Measurements from ENCODE around the gene FUOM.

Gene FUOM

DNA sequence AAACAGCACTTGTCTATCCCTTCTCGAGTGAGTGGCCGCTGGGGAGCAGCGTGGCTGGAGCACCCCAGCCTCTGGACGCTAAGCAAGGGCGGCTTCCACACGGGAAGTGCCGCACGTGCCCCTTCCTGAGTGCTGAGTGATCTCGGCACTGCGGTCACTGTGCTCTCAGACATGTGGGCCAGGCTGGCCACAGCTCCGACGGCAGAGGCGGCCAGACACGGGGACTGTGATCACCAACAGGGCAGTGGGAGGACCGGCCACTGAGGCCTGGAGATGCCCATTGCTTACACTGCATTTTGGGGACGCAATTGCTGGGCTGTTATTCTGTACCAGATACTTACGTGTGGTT is 8.3 kb upstream of the FUOM start:
- DNase-seq, result no peak

GRCh38 chr10:133365461-133366129 is 7.8 kb upstream of the FUOM start:
- no peak for DNase-seq

- no peak for DNase-seq
Observed at GRCh38 chr10:133364645-133365431, 7.0 kb upstream of the FUOM start.

GRCh38 chr10:133362846-133363245 is 5.0 kb upstream of the FUOM start:
- no peak for DNase-seq

GRCh38 chr10:133361773-133362441 is 4.1 kb upstream of the FUOM start:
- no peak for DNase-seq

GRCh38 chr10:133361227-133361626 is 3.4 kb upstream of the FUOM start:
- DNase-seq, result no peak

DNA sequence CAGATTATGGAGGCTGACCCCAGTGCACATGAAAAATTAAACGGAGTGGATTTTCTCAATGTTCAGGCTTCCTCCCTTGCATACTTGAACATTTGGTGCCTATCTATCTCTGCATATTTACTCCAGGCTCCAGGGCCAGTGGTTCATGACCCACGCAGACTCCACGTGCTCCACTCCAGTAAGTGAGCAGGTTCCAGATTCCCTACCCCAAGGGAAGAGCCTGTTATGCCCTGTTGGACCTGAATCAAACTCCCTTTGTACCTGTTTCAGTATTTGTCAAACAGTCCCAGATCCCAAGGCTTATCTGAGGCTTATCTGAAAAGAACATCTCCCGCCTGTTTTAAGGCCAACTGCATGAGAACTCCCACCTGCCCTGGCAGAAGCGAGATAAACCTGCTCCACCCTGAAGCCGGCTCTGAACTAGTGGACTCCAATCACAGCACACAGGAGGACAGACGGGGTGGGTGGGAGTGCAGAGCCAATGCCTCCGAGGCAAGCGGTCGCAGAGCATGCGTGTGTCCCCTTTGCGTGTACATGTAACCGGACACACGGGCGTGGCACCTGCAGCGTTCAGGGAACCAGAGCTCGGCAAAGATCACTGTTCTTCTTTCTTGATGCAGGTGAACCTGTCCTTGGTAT is 2.3 kb upstream of the FUOM start:
- no peak for DNase-seq

DNA sequence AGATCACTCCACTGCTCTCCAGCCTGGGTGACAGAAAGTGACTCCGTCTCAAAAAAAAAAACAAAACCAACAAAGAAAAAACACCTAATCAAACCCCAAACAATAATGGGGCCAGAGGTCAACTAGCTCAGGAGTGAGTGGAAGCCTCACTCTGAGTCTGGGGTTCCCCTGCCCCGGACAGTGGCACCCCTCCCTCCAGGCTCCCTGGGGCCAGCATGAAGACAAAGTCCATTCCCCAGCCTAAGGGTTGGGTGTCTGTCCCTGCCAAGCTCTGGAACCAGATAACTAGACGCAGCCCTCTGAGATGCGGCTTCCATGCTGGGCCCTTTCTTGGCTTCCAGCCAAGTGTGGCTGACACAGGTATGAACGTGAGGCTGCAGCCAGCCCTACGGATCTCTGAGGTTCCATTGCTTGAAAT is 1.7 kb upstream of the FUOM start:
- DNase-seq, result no peak

DNA sequence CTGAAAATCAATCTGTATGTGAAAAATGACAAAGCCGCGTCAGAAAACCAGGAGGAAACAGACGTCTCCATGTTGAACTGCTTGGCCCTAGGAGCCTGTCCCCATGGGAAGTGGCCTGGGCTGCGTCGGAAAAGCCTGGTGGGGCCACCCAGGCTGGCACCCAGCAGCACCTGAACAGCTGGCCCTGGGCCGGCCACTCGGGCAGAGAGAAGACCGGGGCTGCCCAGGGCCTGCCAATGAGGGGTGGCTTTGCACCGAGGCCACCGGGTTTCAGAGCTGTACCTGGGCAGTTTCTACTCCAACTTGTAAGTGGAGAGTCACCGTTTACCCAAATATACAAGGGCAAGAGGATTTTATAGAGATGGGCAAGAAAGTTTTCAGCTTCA is 1.1 kb upstream of the FUOM start:
- DNase-seq, result no peak

DNA sequence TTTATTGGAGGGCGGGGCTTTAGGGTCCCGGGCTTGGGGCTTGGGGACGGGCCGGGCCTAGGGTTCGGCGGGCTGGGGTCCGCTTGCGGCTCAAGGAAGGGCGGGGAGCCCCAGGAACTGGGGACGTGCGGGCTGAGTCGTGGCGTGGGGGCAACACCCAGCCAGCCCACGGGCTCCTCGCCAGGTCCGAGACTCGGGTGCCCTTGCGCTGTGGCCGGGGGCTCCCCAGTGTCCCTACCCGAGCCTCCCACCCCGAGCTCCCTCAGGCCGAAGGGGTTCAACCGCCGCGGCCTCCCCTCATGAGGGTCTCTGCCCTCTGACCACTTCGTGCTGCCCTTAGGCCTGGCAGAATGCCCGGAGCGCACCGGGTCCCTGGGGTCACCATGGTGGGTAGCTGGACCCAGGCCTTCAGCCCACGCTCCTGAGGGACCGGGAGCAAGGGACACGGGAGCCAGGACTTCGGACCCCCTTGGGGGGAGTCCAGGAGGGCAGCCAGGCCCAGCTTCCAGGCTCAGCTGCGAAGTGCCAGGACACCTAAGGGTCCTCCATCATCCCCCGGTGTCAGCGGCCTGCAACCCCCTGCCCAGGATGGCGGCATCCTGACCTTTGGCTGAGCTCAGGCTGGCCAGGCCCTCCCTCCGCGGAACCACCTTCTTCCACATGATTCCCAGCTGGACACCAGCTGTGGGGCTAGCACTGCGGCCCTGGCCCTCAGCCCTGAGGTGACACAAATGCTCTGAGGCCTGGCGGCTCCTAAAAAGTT is 524 bp upstream of the FUOM start:
- DNase-seq, result no peak

GRCh38 chr10:133356549-133357284 is 1.1 kb downstream of the FUOM start:
- no peak for DNase-seq

DNA sequence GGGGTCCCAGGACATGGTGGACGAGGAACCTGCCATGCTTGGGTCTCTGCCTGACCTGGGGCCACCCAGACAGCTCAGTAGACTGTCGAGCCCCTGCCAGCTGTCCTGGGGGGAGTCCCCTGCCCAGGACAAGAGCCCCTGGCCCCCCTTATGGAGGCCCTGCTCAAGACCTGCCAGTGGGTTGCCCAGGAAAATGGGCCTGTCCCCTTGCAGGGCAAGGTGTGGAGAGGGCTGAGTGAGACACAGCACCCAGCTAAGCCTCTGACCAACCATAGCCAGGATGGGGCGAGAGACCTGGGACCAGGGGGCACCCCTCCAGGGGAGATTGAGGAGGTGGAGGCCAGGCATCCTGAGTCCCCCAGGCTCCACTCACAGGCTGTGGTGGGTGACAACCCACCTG is 1.8 kb downstream of the FUOM start:
- DNase-seq, result no peak

DNA sequence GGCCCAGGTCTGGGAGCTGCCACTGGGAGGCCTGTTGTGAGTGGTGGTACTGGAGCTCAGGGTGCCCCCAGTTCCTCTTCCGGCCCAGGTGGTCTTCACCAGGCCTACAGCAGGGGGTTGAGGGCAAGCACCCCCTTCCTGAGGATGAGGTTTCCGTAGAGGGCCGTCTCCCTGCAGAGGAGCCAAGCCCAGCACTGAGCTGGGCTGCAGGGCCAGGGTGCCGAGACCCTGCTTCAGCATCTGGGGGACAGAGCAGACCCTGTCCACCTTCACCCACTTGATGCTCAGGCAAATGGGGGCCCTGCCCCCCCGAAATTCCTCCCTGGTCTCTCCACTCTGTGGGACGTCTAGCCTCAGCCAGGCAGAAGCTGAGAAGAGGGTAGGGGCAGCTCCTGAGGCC is 2.6 kb downstream of the FUOM start:
- DNase-seq, result no peak

GRCh38 chr10:133354672-133355240 is 3.1 kb downstream of the FUOM start:
- no peak for DNase-seq

DNA sequence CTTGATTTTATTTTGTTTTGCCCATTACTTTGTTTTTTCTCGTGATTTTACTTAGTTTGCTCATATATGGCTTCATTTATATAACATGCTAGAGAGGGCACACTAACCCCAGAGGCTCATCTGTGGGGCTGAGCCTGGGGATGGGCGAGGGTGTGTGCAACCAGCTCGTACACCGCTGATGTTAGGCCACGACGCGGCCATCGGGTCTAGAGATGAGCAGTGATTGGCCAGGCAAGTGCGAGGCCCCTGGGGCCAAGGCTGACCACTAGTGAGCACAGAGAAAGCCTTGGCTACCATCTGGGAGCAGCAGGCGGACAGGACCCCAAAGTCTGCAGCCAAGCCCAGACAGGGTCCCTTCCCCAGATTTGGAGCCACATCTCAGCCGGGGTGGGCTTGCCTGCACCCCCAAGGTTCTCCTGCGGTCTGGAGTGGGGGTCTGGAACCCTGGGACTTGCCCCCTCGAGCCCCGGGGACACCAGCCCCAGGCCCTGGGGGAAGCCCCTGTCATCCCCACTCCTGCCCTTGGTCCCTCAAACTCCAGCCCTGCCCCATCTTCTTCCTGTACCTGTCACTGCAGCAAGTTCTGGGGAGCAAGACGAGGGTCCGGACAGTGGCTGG is 3.7 kb downstream of the FUOM start:
- DNase-seq, result no peak

- DNase-seq, result no peak
Observed at GRCh38 chr10:133353202-133353959, 4.4 kb downstream of the FUOM start.

- DNase-seq, result no peak
Observed at GRCh38 chr10:133351408-133352318, 6.2 kb downstream of the FUOM start.

GRCh38 chr10:133350950-133351329 is 6.9 kb downstream of the FUOM start:
- DNase-seq, result no peak

- no peak for DNase-seq
Observed at GRCh38 chr10:133350283-133350949, 7.4 kb downstream of the FUOM start.
